ENCODE measurements around the gene SF1.
A peak's percentile ranks its signal among the peaks of the same experiment; 100 is the strongest.

SF1 gene

DNA sequence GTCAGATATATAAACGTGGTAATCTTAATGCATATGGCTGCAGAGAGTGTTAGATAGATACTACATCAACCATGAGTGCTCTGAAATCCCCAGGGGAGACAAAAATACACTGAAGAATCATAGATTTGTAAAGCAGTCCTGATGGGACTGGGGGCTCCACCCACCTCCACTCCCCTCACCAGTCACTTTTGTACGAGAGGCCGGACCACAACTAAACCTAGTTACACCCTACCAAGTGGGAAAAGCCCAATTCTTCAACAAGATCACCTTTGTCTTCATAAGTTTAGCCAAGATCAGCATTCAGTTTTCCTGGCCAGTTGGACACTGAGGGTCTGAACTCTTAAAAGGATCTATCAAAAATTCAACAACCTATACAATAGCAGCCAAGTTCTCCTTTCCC is 1.5 kb downstream of the SF1 start:
- peaks cover 69% of the 10 kb centered on the region for H3K36me3 ChIP-seq
- no peaks in the 10 kb centered on the region for H3K27me3 ChIP-seq (ENCODE audit: insufficient read depth, low read depth, severe bottlenecking)
- H3K9me3 ChIP-seq (ENCODE audit: severe bottlenecking): no peaks in the 10 kb centered on the region
- H3K4me3 ChIP-seq (ENCODE audit: low read depth, low read length): peak overlapping the region; percentile 97
- peak overlapping the region; percentile 74 for H3K27ac ChIP-seq
- no peak for DNase-seq
- no peak for TF ChIP-seq CTCF (IDR thresholded peaks at IDR 0.05; ENCODE audit: low read depth, low read length)

- TF ChIP-seq CTCF (IDR thresholded peaks at IDR 0.05; ENCODE audit: low read depth, low read length): no peak
- Histone ChIP-seq H3K9me3 (ENCODE audit: severe bottlenecking) (no peaks in the 10 kb centered on the region), H3K27ac (no peak overlapping the region), H3K27me3 (ENCODE audit: insufficient read depth, low read depth, severe bottlenecking) (no peaks in the 10 kb centered on the region), H3K4me3 (ENCODE audit: low read depth, low read length) (peak overlapping the region; percentile 97), H3K36me3 (peaks cover 74% of the 10 kb centered on the region)
- no peak for DNase-seq
Observed at GRCh38 chr11:64776425-64776824, 1.9 kb downstream of the SF1 start.

GRCh38 chr11:64774144-64774543 is 4.2 kb downstream of the SF1 start:
- H3K4me3 ChIP-seq (ENCODE audit: low read depth, low read length): no peak overlapping the region
- DNase-seq: no peak
- no peak for TF ChIP-seq CTCF (IDR thresholded peaks at IDR 0.05; ENCODE audit: low read depth, low read length)
- H3K9me3 ChIP-seq (ENCODE audit: severe bottlenecking): no peaks in the 10 kb centered on the region
- H3K36me3 ChIP-seq: peaks cover 84% of the 10 kb centered on the region
- no peaks in the 10 kb centered on the region for H3K27me3 ChIP-seq (ENCODE audit: insufficient read depth, low read depth, severe bottlenecking)
- no peak overlapping the region for H3K27ac ChIP-seq

DNA sequence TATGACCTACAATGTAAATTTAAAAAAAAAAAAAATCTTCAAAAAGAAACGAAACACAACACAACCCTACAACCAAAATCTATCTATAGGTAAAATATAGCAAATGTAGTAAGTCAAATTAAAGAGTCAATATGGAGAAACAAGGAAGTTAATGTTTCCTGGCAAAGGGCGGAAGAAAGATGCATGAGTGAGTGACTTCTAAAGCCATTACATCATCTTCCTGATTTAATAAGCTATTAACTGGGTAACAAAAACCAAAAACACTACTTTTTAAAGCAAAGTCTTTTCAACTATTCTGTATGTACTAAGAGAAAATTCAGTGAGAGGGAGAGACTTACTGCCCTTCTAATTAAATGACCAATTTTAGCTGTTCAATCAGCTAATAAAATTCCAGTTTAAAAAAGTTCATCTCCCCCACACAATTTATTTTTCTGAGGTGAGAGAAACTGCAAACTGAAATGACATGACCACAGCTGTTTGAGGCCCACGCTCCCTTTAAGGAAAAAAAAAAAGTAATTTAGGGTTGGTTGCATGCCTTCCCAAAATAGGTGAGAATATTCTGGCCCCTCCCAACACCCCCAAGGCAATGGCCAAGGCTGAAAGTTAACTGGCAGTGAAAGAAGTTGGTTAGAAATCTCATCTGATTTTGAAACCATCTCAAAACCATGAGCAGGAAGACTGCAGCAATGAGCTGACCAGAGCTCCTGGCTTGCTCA is 5.9 kb downstream of the SF1 start:
- DNase-seq: no peak
- Histone ChIP-seq H3K27me3 (ENCODE audit: insufficient read depth, low read depth, severe bottlenecking) (no peaks in the 10 kb centered on the region), H3K4me3 (ENCODE audit: low read depth, low read length) (no peak overlapping the region), H3K9me3 (ENCODE audit: severe bottlenecking) (no peaks in the 10 kb centered on the region), H3K36me3 (peaks cover 100% of the 10 kb centered on the region), H3K27ac (no peak overlapping the region)
- no peak for TF ChIP-seq CTCF (IDR thresholded peaks at IDR 0.05; ENCODE audit: low read depth, low read length)

DNA sequence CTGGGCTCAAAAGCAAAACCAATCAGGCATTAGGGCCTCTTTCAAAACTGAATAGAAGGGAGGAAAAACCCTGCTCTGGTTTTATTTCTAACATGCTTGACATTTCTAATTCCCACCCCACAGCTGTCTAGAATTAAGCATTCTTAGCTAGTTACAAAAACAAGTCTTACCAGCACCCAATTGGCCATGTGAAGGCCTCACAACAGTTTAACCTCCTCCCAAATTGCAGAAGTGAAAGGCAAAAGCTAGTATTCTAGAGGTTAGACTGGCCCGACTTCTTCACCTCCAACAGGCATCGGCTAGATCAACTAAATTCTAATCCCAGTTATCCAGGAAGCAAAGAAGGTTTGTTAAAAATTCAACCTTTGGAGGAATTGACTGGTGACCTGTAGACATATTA is 6.5 kb downstream of the SF1 start:
- no peaks in the 10 kb centered on the region for H3K9me3 ChIP-seq (ENCODE audit: severe bottlenecking)
- H3K4me3 ChIP-seq (ENCODE audit: low read depth, low read length): no peak overlapping the region
- H3K27ac ChIP-seq: no peak overlapping the region
- H3K36me3 ChIP-seq: peaks cover 100% of the 10 kb centered on the region
- TF ChIP-seq CTCF (IDR thresholded peaks at IDR 0.05; ENCODE audit: low read depth, low read length): no peak
- no peak for DNase-seq
- no peaks in the 10 kb centered on the region for H3K27me3 ChIP-seq (ENCODE audit: insufficient read depth, low read depth, severe bottlenecking)

- no peaks in the 10 kb centered on the region for H3K27me3 ChIP-seq (ENCODE audit: insufficient read depth, low read depth, severe bottlenecking)
- no peak for DNase-seq
- no peak overlapping the region for H3K4me3 ChIP-seq (ENCODE audit: low read depth, low read length)
- no peak for TF ChIP-seq CTCF (IDR thresholded peaks at IDR 0.05; ENCODE audit: low read depth, low read length)
- H3K9me3 ChIP-seq (ENCODE audit: severe bottlenecking): no peaks in the 10 kb centered on the region
- H3K27ac ChIP-seq: no peak overlapping the region
- peaks cover 98% of the 10 kb centered on the region for H3K36me3 ChIP-seq
Observed at GRCh38 chr11:64770120-64770519, 8.2 kb downstream of the SF1 start.

All from WERI-Rb-1 (cell line).